PFSK-1 (cell line): Measurements from ENCODE around the gene RPL19.

ENCODE experiments used
- FOXP2 ChIP-seq: optimal IDR thresholded peaks from 2 replicates; pipeline ENCODE3; 2011; ENCODE audit warnings: borderline replicate concordance, control low read depth, inconsistent platforms; ENCODE audit not compliant: insufficient read depth; ENCODE audit errors: extremely low read length, extremely low read depth
- POLR2AphosphoS5 ChIP-seq: IDR thresholded peaks from 2 replicates; pipeline ENCODE4 v1.6.1; 2012; ENCODE audit warnings: low read depth, mild to moderate bottlenecking, control low read depth, low read length, moderate library complexity
- SIN3A ChIP-seq: IDR thresholded peaks from 2 replicates; pipeline ENCODE4 v1.6.1; 2012; ENCODE audit warnings: mild to moderate bottlenecking, low read length, moderate library complexity, borderline replicate concordance; ENCODE audit not compliant: insufficient read depth
- TAF1 ChIP-seq: IDR thresholded peaks from 2 replicates; pipeline ENCODE4 v1.6.1; 2012; ENCODE audit warnings: low read length, control low read depth, borderline replicate concordance; ENCODE audit not compliant: insufficient read depth
- TF ChIP-seq, protein P1 (sequence below), 2 experiments: IDR thresholded peaks; 2 replicates each; pipeline versions ENCODE4 v1.6.1 to v1.8.0; 2011 to 2012; ENCODE audit warnings: low read depth in 2 of 2, low read length in 2 of 2, control low read depth in 1 of 2, inconsistent platforms in 1 of 2, mild to moderate bottlenecking in 1 of 2, moderate library complexity in 1 of 2; ENCODE audit not compliant: insufficient read depth in 1 of 2

Gene RPL19

DNA sequence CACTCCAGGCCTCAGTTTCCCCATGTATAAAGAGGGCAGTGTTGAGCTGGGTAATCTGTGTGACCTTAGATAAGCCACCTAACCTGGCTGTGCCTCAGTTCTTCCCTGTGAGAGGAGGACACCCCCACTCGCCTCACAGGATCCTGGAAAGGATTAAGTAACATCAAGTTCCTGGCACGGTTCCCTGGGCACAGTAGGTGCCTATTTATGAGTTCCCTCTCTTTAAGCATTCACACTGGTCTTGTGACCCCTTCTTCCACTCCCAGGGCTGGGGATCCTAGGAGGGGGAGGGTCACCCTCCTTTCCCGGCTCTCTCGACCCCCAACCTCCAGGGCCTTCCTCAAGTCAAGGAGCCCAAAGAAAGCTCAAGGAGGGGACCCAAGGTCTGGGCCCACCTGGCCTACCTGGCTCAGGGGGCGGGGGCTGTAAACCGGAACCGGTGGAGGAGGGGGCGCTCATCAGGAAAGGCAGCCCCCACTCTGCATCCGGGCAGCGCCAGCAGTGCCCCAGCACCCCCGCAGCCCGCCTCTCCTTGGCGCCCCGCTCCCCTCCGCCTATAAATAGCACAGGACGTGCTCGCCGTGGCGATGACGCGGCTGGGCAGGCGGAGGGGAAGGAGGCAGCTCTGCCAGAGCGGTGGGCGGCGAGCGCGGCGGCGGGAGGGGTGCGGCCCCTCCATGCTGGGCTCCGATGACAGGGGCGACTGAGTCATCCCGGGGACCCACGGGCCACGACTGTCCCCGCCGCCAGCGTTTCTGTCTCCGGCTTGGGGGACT lies 9.4 kb downstream of the RPL19 start:
- TF ChIP-seq POLR2AphosphoS5 (no peak), FOXP2 (no peak)
- TF ChIP-seq, protein P1, sequence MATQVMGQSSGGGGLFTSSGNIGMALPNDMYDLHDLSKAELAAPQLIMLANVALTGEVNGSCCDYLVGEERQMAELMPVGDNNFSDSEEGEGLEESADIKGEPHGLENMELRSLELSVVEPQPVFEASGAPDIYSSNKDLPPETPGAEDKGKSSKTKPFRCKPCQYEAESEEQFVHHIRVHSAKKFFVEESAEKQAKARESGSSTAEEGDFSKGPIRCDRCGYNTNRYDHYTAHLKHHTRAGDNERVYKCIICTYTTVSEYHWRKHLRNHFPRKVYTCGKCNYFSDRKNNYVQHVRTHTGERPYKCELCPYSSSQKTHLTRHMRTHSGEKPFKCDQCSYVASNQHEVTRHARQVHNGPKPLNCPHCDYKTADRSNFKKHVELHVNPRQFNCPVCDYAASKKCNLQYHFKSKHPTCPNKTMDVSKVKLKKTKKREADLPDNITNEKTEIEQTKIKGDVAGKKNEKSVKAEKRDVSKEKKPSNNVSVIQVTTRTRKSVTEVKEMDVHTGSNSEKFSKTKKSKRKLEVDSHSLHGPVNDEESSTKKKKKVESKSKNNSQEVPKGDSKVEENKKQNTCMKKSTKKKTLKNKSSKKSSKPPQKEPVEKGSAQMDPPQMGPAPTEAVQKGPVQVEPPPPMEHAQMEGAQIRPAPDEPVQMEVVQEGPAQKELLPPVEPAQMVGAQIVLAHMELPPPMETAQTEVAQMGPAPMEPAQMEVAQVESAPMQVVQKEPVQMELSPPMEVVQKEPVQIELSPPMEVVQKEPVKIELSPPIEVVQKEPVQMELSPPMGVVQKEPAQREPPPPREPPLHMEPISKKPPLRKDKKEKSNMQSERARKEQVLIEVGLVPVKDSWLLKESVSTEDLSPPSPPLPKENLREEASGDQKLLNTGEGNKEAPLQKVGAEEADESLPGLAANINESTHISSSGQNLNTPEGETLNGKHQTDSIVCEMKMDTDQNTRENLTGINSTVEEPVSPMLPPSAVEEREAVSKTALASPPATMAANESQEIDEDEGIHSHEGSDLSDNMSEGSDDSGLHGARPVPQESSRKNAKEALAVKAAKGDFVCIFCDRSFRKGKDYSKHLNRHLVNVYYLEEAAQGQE (IDR thresholded peaks at IDR 0.05; ENCODE audit: insufficient read depth in 1 of 2, low read depth in 2 of 2, low read length in 2 of 2): no peak

DNA sequence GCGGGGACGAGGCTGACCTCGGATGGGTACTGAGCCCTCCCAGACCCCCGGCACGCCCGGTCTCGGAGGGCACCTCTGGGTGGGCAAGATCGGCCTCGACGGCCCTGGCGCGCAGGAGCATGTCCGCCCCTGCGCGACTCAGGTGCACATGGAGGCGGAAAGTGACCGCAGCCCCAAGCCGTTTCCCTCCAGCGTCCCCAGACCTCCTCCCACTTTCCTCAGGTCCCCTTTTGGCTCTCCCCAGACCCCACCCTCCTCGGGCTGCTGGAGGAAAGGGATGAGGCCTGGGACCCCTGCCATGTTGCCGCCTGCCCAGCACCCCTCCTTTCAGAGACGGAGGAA lies 10.0 kb downstream of the RPL19 start:
- TF ChIP-seq POLR2AphosphoS5 (no peak), TAF1 (no peak), FOXP2 (no peak), SIN3A (no peak)
- TF ChIP-seq, protein P1 (IDR thresholded peaks at IDR 0.05; ENCODE audit: insufficient read depth in 1 of 2, low read depth in 2 of 2, low read length in 2 of 2): no peak

DNA sequence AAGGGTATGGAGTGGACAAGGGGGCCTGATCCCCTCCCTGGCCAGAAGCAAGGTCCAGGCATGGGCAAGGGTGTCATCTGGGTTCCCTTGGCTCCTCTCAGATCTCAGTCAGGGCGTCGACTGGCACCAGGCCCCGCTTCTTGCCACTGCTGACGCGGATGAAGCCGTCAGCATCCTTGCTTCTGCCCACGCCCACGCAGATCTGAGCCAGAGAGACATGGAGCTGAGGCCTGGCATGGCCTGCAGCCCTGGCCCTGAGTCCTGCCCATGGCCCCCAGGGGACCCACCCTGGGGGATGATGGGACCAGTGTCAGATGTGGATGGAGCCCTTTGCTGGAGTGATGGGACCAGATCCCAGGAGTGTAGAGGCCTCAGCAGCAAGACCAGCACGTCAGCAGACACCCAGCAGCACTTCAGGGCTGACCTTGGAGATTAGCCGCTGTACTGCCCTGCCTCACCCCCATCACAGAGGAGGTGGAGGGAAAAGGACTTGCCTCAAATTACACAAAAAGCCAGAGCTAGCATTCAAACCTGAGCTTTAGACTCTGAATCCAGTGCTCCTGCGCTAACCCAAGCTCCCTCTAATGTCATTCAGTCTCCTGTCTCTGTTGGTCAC lies 12.2 kb downstream of the RPL19 start:
- TF ChIP-seq, protein P1 (IDR thresholded peaks at IDR 0.05; ENCODE audit: insufficient read depth in 1 of 2, low read depth in 2 of 2, low read length in 2 of 2): no peak
- TF ChIP-seq POLR2AphosphoS5 (no peak), TAF1 (no peak), FOXP2 (no peak), SIN3A (no peak)

DNA sequence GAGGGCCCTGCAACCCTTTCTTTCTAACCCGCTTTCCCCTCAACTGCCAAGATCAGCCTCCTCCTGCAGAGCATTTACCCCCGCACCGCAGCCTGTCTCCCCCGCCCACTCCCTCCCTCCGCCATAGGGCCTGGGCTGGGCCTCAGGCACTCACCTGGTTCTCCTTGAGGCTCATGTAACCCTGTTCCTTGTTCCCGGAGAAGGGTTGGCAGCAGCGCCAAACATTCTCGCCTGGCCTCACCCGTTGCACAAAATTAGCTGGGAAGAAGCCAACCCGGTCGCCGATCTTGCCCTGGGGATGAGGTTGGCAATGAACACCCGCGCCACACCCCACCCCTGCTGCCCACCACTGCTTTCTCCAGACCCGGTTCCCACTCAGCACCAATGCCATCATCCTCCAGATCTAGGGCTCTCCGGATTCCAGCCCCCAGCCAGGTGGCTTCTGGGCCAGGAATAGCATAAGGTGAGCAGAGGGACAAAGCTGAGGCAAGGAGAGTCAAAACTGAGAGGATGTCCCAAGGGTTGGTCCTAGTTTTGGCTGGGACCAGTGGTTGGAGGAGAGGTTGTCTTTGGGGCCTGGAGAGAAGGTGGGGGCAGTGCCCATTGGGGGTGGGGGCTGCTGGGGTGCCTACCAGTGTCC lies 12.9 kb downstream of the RPL19 start:
- no peak for TF ChIP-seq POLR2AphosphoS5
- no peak for TF ChIP-seq SIN3A
- TF ChIP-seq TAF1: no peak
- TF ChIP-seq, protein P1 (IDR thresholded peaks at IDR 0.05; ENCODE audit: insufficient read depth in 1 of 2, low read depth in 2 of 2, low read length in 2 of 2): no peak
- TF ChIP-seq FOXP2: no peak
